Uterus (tissue), 4 donors: ENCODE data around the gene ACR. TPM values are rescaled to one million over a fixed set of nuclear protein-coding genes. Genes with fewer than 3 reads are reported as not detected.

Experiments used
- DNase-seq, 2 donors: peaks; one replicate each; pipeline ENCODE4 v3.0.0-alpha.2; 2019 to 2020
- H3K27ac ChIP-seq, 2 donors: fragments of 200-600 bp; sonication (generic); 1 replicate in 1 of 2; 2 replicates in 1 of 2; pipeline ENCODE4 v1.5.1; 2016 to 2018
- H3K27me3 ChIP-seq, 2 donors: fragments of 200-600 bp; sonication (generic); one replicate each; pipeline ENCODE4 v1.5.1; 2018 to 2019; ENCODE audit warnings: control low read depth in 1 of 2
- H3K36me3 ChIP-seq, 2 donors: fragments of 200-600 bp; sonication (generic); one replicate each; pipeline ENCODE4 v1.5.1; 2019; ENCODE audit warnings: control low read depth in 1 of 2
- H3K4me1 ChIP-seq, 2 donors: fragments of 200-600 bp; sonication (generic); one replicate each; pipeline ENCODE4 v1.5.1; 2018 to 2019; ENCODE audit warnings: control low read depth in 1 of 2
- H3K4me3 ChIP-seq, 2 donors: fragments of 200-600 bp; sonication (generic); 1 replicate in 1 of 2; 2 replicates in 1 of 2; pipeline ENCODE4 v1.5.1; 2018 to 2019; ENCODE audit warnings: mild to moderate bottlenecking in 1 of 2
- H3K9me3 ChIP-seq, 2 donors: fragments of 200-600 bp; sonication (generic); one replicate each; pipeline ENCODE4 v1.5.1; 2019; ENCODE audit warnings: control low read depth in 1 of 2
- POLR2A ChIP-seq, 2 donors: fragments of 450-650 bp; IDR thresholded peaks; one replicate each; pipeline ENCODE4 v1.6.1; 2016; ENCODE audit warnings: antibody characterized with exemption in 2 of 2, mild to moderate bottlenecking in 1 of 2, moderate library complexity in 1 of 2
- intact Hi-C: fragments of 100-400 bp; cut with DNase I; formaldehyde crosslinking; loops from one replicate; pipeline ENCODE4 v1.15.1; 2023; ENCODE audit warnings: low total_unique reads
- total RNA-seq, 4 donors: library from RNA; depleted of rRNA in 3 of 4; stranded (reverse); fragments of >200 nt in 3 of 4; gene quantifications; one replicate each; pipeline versions ENCODE4 v1.1.0 to v1.2.4, GENCODE V29; 2014 to 2023
- TF ChIP-seq, protein P1 (sequence below), 4 experiments: fragments of 200-600 bp in 2 of 4; fragments of 450-650 bp in 2 of 4; sonication (generic) in 2 of 4; IDR thresholded peaks; one replicate each; pipeline ENCODE4 v1.5.1; 2016 to 2019; ENCODE audit warnings: antibody characterized with exemption in 4 of 4, mild to moderate bottlenecking in 2 of 4, moderate library complexity in 1 of 4
- donor health status: DM: yes; HTN: yes; CAD: no.

Gene ACR
- total RNA-seq, 4 donors from 2014 or later: 0.35 to 7.9 TPM; not detected in 2

DNA sequence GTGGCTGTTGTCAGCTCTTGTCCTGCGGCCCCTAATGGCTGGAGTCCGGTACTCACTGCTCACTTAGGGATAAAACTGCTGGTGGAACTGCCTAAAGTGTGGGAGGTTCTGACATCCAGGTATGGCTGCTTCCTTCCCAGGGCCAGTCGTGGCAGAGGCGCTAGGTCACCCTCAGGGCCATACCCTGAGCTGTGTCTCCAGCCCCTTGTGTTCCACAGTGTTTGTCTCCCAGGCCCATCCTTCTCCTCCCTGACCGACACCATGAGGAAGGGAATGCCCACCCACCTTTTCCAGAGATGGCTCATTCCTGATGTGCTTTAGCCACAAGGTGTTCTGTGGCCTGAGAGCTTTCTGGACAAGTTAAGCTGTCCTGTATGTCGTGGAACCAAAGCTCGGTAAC lies 12.4 kb upstream of the ACR start:
- intact Hi-C loops: no loop called here
- no peak for DNase-seq
- no peaks in the 10 kb centered on the region for H3K36me3 ChIP-seq
- H3K4me3 ChIP-seq: no peak overlapping the region
- no peak for TF ChIP-seq POLR2A (IDR thresholded peaks at IDR 0.05)
- TF ChIP-seq, protein P1, sequence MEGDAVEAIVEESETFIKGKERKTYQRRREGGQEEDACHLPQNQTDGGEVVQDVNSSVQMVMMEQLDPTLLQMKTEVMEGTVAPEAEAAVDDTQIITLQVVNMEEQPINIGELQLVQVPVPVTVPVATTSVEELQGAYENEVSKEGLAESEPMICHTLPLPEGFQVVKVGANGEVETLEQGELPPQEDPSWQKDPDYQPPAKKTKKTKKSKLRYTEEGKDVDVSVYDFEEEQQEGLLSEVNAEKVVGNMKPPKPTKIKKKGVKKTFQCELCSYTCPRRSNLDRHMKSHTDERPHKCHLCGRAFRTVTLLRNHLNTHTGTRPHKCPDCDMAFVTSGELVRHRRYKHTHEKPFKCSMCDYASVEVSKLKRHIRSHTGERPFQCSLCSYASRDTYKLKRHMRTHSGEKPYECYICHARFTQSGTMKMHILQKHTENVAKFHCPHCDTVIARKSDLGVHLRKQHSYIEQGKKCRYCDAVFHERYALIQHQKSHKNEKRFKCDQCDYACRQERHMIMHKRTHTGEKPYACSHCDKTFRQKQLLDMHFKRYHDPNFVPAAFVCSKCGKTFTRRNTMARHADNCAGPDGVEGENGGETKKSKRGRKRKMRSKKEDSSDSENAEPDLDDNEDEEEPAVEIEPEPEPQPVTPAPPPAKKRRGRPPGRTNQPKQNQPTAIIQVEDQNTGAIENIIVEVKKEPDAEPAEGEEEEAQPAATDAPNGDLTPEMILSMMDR (IDR thresholded peaks at IDR 0.05): no peak
- H3K4me1 ChIP-seq: no peaks in the 10 kb centered on the region
- no peak overlapping the region for H3K27ac ChIP-seq
- no peaks in the 10 kb centered on the region for H3K27me3 ChIP-seq
- no peaks in the 10 kb centered on the region for H3K9me3 ChIP-seq

GRCh38 chr22:50726643-50727340 lies 11.2 kb upstream of the ACR start:
- no peak overlapping the region for H3K4me3 ChIP-seq
- H3K27me3 ChIP-seq: no peaks in the 10 kb centered on the region
- no peak overlapping the region for H3K27ac ChIP-seq
- H3K36me3 ChIP-seq: no peaks in the 10 kb centered on the region
- DNase-seq: no peak
- no peaks in the 10 kb centered on the region for H3K9me3 ChIP-seq
- TF ChIP-seq, protein P1 (IDR thresholded peaks at IDR 0.05): no peak
- TF ChIP-seq POLR2A (IDR thresholded peaks at IDR 0.05): no peak
- no peaks in the 10 kb centered on the region for H3K4me1 ChIP-seq
- intact Hi-C loops: no loop called here

DNA sequence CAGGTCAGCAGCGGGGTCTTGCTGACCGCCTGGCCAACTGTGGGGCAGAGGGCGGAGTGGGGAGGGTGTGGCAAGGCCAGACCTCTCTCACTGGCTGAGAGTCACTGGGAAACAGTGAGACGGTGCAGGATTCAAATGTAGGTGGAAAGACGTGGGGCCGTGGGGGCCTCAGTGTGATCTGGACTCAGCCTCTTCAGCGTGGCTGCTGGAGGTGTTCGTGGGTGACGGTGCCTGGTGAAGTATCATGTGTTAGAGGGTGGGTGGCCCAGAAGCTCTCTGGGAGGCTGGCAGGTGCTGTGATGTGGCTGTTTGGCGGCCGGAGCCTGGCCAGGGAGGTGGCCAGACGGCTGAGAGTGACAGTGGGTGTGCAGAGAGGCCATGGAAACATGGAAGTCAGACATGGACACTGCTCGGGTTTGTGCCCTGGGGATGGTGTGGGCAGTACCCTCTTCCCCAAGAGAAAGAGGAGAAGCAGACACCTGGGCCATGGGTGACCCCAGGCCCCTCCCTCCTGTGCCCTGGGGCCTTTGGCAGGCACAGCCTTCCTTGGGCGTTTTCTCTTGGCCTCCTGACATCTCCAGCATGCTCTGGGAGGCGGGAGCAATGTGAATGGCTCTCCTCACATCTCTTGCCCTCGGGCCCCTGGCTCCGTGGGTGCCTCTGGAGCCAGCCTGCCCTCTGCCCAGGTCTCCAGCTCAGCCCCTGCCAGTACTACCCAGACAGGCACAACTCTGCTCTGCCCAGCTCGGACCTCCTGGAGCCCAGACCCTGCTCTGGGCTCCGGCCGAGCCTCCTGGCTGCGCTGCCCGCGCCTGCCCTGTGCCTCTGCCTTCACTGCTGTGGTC lies 10.1 kb upstream of the ACR start:
- no peaks in the 10 kb centered on the region for H3K36me3 ChIP-seq
- H3K9me3 ChIP-seq: no peaks in the 10 kb centered on the region
- no peaks in the 10 kb centered on the region for H3K4me1 ChIP-seq
- no peaks in the 10 kb centered on the region for H3K27me3 ChIP-seq
- TF ChIP-seq, protein P1 (IDR thresholded peaks at IDR 0.05): no peak
- TF ChIP-seq POLR2A (IDR thresholded peaks at IDR 0.05): no peak
- no peak overlapping the region for H3K27ac ChIP-seq
- no peak overlapping the region for H3K4me3 ChIP-seq
- intact Hi-C loops: no loop called here
- DNase-seq: no peak

DNA sequence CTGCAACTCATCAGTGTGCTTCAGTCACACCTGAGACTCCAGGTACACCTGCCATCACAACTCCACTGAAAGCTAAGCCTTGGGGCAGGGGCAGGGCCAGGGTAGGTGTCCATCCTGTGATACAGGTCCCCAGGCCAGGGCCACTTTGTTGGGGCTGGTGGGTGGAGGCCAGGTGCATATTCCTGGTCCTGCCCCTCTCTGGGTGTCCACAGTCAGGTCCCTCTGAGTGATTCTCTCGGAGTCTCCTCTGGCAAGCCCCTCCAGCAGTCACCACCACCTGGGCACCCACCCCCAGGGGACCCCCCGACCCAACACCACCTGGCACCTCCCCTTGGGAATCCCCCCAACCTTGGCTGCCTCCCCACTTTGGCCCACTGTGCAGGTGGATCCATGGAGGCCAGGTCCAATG lies 9.5 kb upstream of the ACR start:
- Histone ChIP-seq H3K4me3 (no peak overlapping the region), H3K27me3 (no peaks in the 10 kb centered on the region), H3K36me3 (no peaks in the 10 kb centered on the region), H3K9me3 (no peaks in the 10 kb centered on the region), H3K4me1 (no peaks in the 10 kb centered on the region), H3K27ac (no peak overlapping the region)
- TF ChIP-seq POLR2A (IDR thresholded peaks at IDR 0.05): no peak
- TF ChIP-seq, protein P1 (IDR thresholded peaks at IDR 0.05): no peak
- DNase-seq: no peak
- intact Hi-C loops: no loop called here

- intact Hi-C loops: no loop called here
- no peak overlapping the region for H3K27ac ChIP-seq
- H3K4me3 ChIP-seq: no peak overlapping the region
- no peaks in the 10 kb centered on the region for H3K4me1 ChIP-seq
- H3K9me3 ChIP-seq: no peaks in the 10 kb centered on the region
- H3K27me3 ChIP-seq: no peaks in the 10 kb centered on the region
- TF ChIP-seq POLR2A (IDR thresholded peaks at IDR 0.05): no peak
- TF ChIP-seq, protein P1 (IDR thresholded peaks at IDR 0.05): no peak
- no peaks in the 10 kb centered on the region for H3K36me3 ChIP-seq
- DNase-seq: peak in 1 of 2 donors; percentile 9
Observed at GRCh38 chr22:50729391-50730012, 8.5 kb upstream of the ACR start.
